GM23248 (cell line): Measurements from ENCODE around the gene CCDC34. TPM values are rescaled to one million over a fixed set of nuclear protein-coding genes. Genes with fewer than 3 reads are reported as not detected.

Experiments used
- DNase-seq: peaks from one replicate; pipeline ENCODE4 v3.0.0-alpha.2; 2015
- H2AFZ ChIP-seq: fragments of 200-600 bp; sonication (generic); 2 replicates; pipeline ENCODE4 v1.6.1; 2016; ENCODE audit warnings: antibody characterized with exemption
- H3F3A ChIP-seq: fragments of 200-600 bp; sonication (generic); 2 replicates; pipeline ENCODE4 v1.6.1; 2016; ENCODE audit warnings: mild to moderate bottlenecking, antibody characterized with exemption, mixed run types; ENCODE audit not compliant: insufficient read depth
- H3K27ac ChIP-seq: fragments of 200-600 bp; sonication (generic); 2 replicates; pipeline ENCODE4 v1.5.1; 2016; ENCODE audit warnings: mild to moderate bottlenecking
- H3K27me3 ChIP-seq: fragments of 200-600 bp; sonication (generic); replicated peaks from 2 replicates; pipeline ENCODE4 v1.6.1; 2016; ENCODE audit warnings: mild to moderate bottlenecking; ENCODE audit not compliant: insufficient read depth
- H3K36me3 ChIP-seq: fragments of 200-600 bp; sonication (generic); 2 replicates; pipeline ENCODE4 v1.6.1; 2016; ENCODE audit warnings: low read depth, mild to moderate bottlenecking
- H3K4me1 ChIP-seq: fragments of 200-600 bp; sonication (generic); 2 replicates; pipeline ENCODE4 v1.6.1; 2016; ENCODE audit warnings: mild to moderate bottlenecking; ENCODE audit not compliant: insufficient read depth
- H3K4me2 ChIP-seq: fragments of 200-600 bp; sonication (generic); one replicate; pipeline ENCODE4 v1.6.1; 2016; ENCODE audit warnings: mild to moderate bottlenecking; ENCODE audit not compliant: unreplicated experiment
- H3K4me3 ChIP-seq: fragments of 200-600 bp; sonication (generic); 2 replicates; pipeline ENCODE4 v1.5.1; 2016; ENCODE audit warnings: mild to moderate bottlenecking
- H3K79me2 ChIP-seq: fragments of 200-600 bp; sonication (generic); 2 replicates; pipeline ENCODE4 v1.6.1; 2016; ENCODE audit warnings: mild to moderate bottlenecking; ENCODE audit not compliant: insufficient read depth
- H3K9ac ChIP-seq: fragments of 200-600 bp; sonication (generic); 2 replicates; pipeline ENCODE4 v1.6.1; 2016; ENCODE audit warnings: mild to moderate bottlenecking
- H3K9me2 ChIP-seq: fragments of 200-600 bp; sonication (generic); 2 replicates; pipeline ENCODE4 v1.6.1; 2016; ENCODE audit warnings: mixed run types, mild to moderate bottlenecking, moderate library complexity; ENCODE audit not compliant: insufficient read depth
- H3K9me3 ChIP-seq: fragments of 200-600 bp; sonication (generic); one replicate; pipeline ENCODE4 v1.6.1; 2017; ENCODE audit warnings: low read depth
- H4K20me1 ChIP-seq: fragments of 200-600 bp; sonication (generic); 2 replicates; pipeline ENCODE4 v1.6.0; 2016; ENCODE audit not compliant: insufficient read depth
- EZH2 ChIP-seq: fragments of 200-600 bp; sonication (generic); IDR thresholded peaks from 2 replicates; pipeline ENCODE4 v1.6.1; 2018; ENCODE audit warnings: antibody characterized with exemption, mild to moderate bottlenecking; ENCODE audit not compliant: insufficient read depth, poor library complexity, severe bottlenecking
- EZH2phosphoT487 ChIP-seq: fragments of 200-600 bp; sonication (generic); IDR thresholded peaks from 2 replicates; pipeline ENCODE4 v1.6.1; 2018; ENCODE audit warnings: antibody characterized with exemption, moderate library complexity, mild to moderate bottlenecking, low read depth; ENCODE audit not compliant: insufficient read depth
- WGBS, 2 experiments: methylation state at CpG; one replicate each; pipeline ENCODE4 v1.1.6; 2015 to 2017; ENCODE audit warnings: low lambda C conversion rate in 2 of 2, low coverage in 1 of 2; ENCODE audit errors: missing lambda C conversion rate in 2 of 2; 5-methylcytosine and 5-hydroxymethylcytosine counted together
- in situ Hi-C: fragments of 300-500 bp; cut with MboI; formaldehyde crosslinking; loops from 2 replicates; pipeline ENCODE4 v1.15.0; 2020
- polyA plus RNA-seq: library from polyadenylated mRNA; unstranded; fragments of >200 nt; fragmentation: Nextera tagmentation; extraction: Ambion mirVana; gene quantifications from 2 replicates; pipeline ENCODE4 v1.2.1, GENCODE V29; 2016
- total RNA-seq: library from RNA; depleted of rRNA; stranded (reverse); fragments of >200 nt; shearing (Covaris generic); gene quantifications from 2 replicates; pipeline ENCODE4 v1.2.3, GENCODE V29; 2014

The CCDC34 gene
- total and polyA plus RNA-seq, 2 experiments from 2014 or later, result 5.7 to 7.8 TPM

DNA sequence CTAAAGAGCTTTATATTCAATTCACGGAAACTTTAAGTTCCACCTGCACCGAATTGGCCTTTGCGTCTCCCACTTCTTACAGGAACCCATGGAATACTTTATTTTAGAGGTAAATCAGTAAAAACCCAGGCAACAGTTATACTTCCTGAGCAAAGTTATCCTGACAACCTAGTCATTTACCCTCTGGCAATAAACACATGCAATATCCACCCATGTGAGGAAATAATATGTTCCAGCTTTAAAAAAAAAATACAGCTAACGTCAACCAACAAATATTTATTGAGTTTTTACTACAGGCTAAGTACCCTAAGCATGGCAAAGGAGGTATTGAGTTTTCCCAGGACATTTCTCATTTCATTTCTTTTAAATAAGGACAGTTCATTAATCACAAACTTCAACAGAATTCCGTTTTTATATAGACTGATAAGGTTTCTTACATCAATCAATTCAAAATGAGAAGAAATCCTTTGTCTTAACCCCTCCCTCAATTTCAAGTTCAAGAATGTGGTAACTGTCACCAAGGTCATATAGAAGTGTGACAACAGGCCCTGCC, 38.3 kb upstream of the CCDC34 start:
- no peak overlapping the region for H3K9ac ChIP-seq
- TF ChIP-seq EZH2, result no peak
- TF ChIP-seq EZH2phosphoT487, result no peak
- H3K27me3 ChIP-seq, result no peaks in the 10 kb centered on the region
- no peak overlapping the region for H2AFZ ChIP-seq
- in situ Hi-C loops, result no loop called here
- no peak overlapping the region for H3K4me3 ChIP-seq
- no peaks in the 10 kb centered on the region for H3K9me2 ChIP-seq
- no peaks in the 10 kb centered on the region for H4K20me1 ChIP-seq
- H3F3A ChIP-seq, result no peaks in the 10 kb centered on the region
- no peaks in the 10 kb centered on the region for H3K4me1 ChIP-seq
- no peaks in the 10 kb centered on the region for H3K9me3 ChIP-seq
- H3K4me2 ChIP-seq, result no peak overlapping the region
- no peak for DNase-seq
- H3K36me3 ChIP-seq, result no peaks in the 10 kb centered on the region
- H3K79me2 ChIP-seq, result peaks cover 54% of the 10 kb centered on the region
- H3K27ac ChIP-seq, result no peak overlapping the region
- WGBS, 2 experiments, result 74 to 78% methylated on average over 5 of the region's 5 CpGs

DNA sequence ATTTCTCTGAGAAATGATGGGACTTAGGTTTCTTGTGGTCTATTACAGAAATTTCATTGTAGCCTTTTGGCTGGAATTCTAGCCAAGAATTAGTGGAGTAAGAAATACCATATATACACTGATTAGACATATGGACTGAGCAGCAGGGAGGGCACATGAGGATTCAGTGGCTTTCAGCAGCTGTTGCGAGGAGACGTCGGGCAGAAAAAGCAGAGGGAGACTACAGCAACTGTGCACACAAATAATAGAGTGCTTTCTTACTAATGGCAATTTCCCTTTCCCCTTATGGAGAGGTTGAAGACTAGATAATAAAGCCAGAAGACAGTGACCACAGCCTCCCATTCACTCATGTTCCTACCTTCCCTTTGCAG, 35.4 kb upstream of the CCDC34 start:
- H3K9me3 ChIP-seq, result no peaks in the 10 kb centered on the region
- H3K4me3 ChIP-seq, result no peak overlapping the region
- H3K4me2 ChIP-seq, result no peak overlapping the region
- no peaks in the 10 kb centered on the region for H3K9me2 ChIP-seq
- in situ Hi-C loops, result no loop called here
- 94 to 100% methylated on average over 3 of the region's 3 CpGs for WGBS, 2 experiments
- no peak overlapping the region for H3K27ac ChIP-seq
- H3K27me3 ChIP-seq, result no peaks in the 10 kb centered on the region
- H3K4me1 ChIP-seq, result peaks cover 17% of the 10 kb centered on the region
- no peak overlapping the region for H3K9ac ChIP-seq
- TF ChIP-seq EZH2, result no peak
- no peak for TF ChIP-seq EZH2phosphoT487
- H2AFZ ChIP-seq, result no peak overlapping the region
- no peak for DNase-seq
- peaks cover 5% of the 10 kb centered on the region; the same call in 1 of the 2 replicates for H3F3A ChIP-seq
- no peaks in the 10 kb centered on the region for H3K36me3 ChIP-seq
- H4K20me1 ChIP-seq, result no peaks in the 10 kb centered on the region
- peaks cover 56% of the 10 kb centered on the region for H3K79me2 ChIP-seq

DNA sequence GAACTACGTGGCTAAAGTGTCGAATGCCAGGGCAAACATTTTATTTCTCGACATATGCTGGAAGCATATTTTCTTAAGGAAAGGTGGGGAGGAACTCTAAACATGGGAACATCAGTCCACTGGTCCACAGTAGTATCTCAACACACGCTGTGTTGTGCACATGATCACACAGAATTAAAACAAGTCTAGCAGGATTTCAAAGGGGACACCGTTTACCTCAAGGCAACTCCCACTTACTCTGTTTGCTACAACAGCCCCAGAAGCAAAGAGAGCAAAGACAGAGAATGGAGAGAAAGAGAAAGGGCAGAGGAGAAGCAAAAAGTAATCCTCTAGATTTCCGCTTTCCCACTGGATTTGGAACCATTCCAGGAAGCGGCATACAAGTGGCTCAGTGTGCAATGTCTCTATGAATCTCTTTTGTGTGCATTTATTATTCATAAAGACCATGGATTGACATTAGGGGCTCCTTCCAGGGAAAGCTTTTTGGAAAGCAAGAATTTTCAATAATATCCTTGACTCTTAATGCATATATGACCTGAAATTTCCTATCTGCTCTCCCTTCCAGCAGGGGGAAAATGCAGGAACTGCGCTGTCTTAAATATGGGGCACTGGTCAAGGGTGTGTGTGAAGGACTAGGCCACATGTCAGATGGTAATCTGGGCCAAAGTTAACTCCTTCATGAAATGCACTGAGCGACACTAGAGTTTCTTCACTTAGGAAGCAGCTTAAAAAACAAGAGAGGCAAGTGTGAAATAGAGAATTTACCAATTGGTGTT, 34.8 kb upstream of the CCDC34 start:
- H4K20me1 ChIP-seq, result no peaks in the 10 kb centered on the region
- no peak overlapping the region for H3K9ac ChIP-seq
- peaks cover 9% of the 10 kb centered on the region for H3F3A ChIP-seq
- TF ChIP-seq EZH2phosphoT487 (no peak), EZH2 (no peak)
- WGBS, 2 experiments, result 96 to 98% methylated on average over 9 of the region's 9 CpGs
- H3K27me3 ChIP-seq, result no peaks in the 10 kb centered on the region
- H2AFZ ChIP-seq, result no peak overlapping the region
- no peak overlapping the region for H3K27ac ChIP-seq
- peaks cover 21% of the 10 kb centered on the region for H3K4me1 ChIP-seq
- H3K9me3 ChIP-seq, result no peaks in the 10 kb centered on the region
- in situ Hi-C loops, result no loop called here
- no peaks in the 10 kb centered on the region for H3K36me3 ChIP-seq
- no peak overlapping the region for H3K4me2 ChIP-seq
- peaks cover 52% of the 10 kb centered on the region for H3K79me2 ChIP-seq
- DNase-seq, result no peak
- no peak overlapping the region for H3K4me3 ChIP-seq
- no peaks in the 10 kb centered on the region for H3K9me2 ChIP-seq

DNA sequence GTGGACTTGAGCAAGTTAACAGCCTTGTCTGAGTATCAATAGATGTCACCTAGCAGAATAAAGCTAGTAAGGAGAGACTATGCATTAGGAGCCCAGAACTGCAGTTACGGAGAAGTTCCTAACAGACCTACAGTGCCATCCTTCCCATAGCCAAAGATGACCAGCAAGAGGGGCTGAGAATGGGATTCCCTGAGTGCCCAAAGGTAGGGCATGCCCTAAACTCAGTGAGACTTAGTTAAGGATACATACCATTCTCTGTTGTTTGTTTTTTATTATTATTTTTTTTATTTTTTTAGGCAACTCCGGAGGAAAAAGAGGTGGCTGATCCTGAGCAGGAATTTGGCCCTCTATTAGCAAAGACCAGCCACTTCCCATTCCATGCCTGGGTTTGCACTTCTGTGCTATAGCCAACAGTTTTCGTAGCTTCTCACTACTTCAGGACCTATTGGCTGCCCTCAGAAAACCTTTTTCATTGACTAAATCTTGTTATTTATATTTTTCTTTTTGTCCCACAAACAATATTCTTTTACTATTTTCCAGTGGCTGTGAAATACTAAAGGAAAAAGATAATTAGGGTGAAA, 33.3 kb upstream of the CCDC34 start:
- peaks cover 36% of the 10 kb centered on the region for H3K4me1 ChIP-seq
- TF ChIP-seq EZH2 (no peak), EZH2phosphoT487 (no peak)
- in situ Hi-C loops, result no loop called here
- H3K4me2 ChIP-seq, result peak overlapping the region; percentile 39
- H4K20me1 ChIP-seq, result no peaks in the 10 kb centered on the region
- 71 to 77% methylated on average over 3 of the region's 3 CpGs for WGBS, 2 experiments
- H3K27me3 ChIP-seq, result no peaks in the 10 kb centered on the region
- H3K4me3 ChIP-seq, result no peak overlapping the region
- H3K9ac ChIP-seq, result 0 out of 2 replicates have a peak overlapping the region, but pooled peaks have one; percentile 7
- H3F3A ChIP-seq, result peaks cover 23% of the 10 kb centered on the region
- H3K9me2 ChIP-seq, result no peaks in the 10 kb centered on the region
- H3K27ac ChIP-seq, result 0 out of 2 replicates have a peak overlapping the region, but pooled peaks have one; percentile 2
- peaks cover 39% of the 10 kb centered on the region for H3K79me2 ChIP-seq
- no peaks in the 10 kb centered on the region for H3K9me3 ChIP-seq
- no peaks in the 10 kb centered on the region for H3K36me3 ChIP-seq
- no peak overlapping the region for H2AFZ ChIP-seq
- no peak for DNase-seq
